PC-3 (cell line): Measurements from ENCODE around the gene KRTAP10-10. TPM values are rescaled to one million over a fixed set of nuclear protein-coding genes. Genes with fewer than 3 reads are reported as not detected.
"Not testable (repeated sequence)": the region's sequence is repeated elsewhere in the genome, so short reads cannot be mapped to it uniquely, and the experiment has no call there.

Experiments used
- ATAC-seq: fragments of 200-7000 bp; cut with Tn5 transposase; 2 replicates; pipeline ENCODE4 v1.9.1; 2020; ENCODE audit warnings: mild to moderate bottlenecking, moderate library complexity
- BruUV-seq: library from RNA; stranded (reverse); fragments of 400-500 nt; replicated peaks from 2 replicates; lab custom pipeline; 2021; lab: Mats Ljungman, UMichigan
- CTCF ChIA-PET: fragments of 300-600 bp; sonication (Branson Sonifier 250); formaldehyde crosslinking; loops from one replicate; lab custom pipeline; 2022; ENCODE audit warnings: antibody characterized with exemption; lab: Charles Lee
- POLR2A ChIA-PET: fragments of 300-600 bp; sonication (Branson Sonifier 250); formaldehyde crosslinking; loops from one replicate; lab custom pipeline; 2022; ENCODE audit warnings: antibody characterized with exemption; ENCODE audit not compliant: unreplicated experiment; lab: Charles Lee
- DNase-seq: peaks from one replicate; pipeline ENCODE4 v3.0.0-alpha.2; 2015
- H2AFZ ChIP-seq: fragments of 300-600 bp; sonication (generic); 2 replicates; pipeline ENCODE4 v1.6.0; 2016; ENCODE audit warnings: antibody characterized with exemption, low read length
- H3F3A ChIP-seq: fragments of 300-600 bp; sonication (generic); one replicate; pipeline ENCODE4 v1.6.0; 2017; ENCODE audit warnings: antibody characterized with exemption, low read length, control low read depth, mild to moderate bottlenecking; ENCODE audit not compliant: unreplicated experiment
- H3K27ac ChIP-seq: fragments of 300-600 bp; sonication (generic); 2 replicates; pipeline ENCODE4 v1.5.1; 2016; ENCODE audit warnings: mild to moderate bottlenecking, low read length
- H3K27me3 ChIP-seq: fragments of 300-600 bp; sonication (generic); 2 replicates; pipeline ENCODE4 v1.6.1; 2016; ENCODE audit warnings: low read length, mixed read lengths
- H3K36me3 ChIP-seq: fragments of 300-600 bp; sonication (generic); 2 replicates; pipeline ENCODE4 v1.6.1; 2016; ENCODE audit warnings: low read depth, mixed run types, low read length, mixed read lengths
- H3K4me1 ChIP-seq: fragments of 300-600 bp; sonication (generic); 2 replicates; pipeline ENCODE4 v1.5.1; 2016; ENCODE audit warnings: low read length; ENCODE audit not compliant: insufficient read depth
- H3K4me2 ChIP-seq: fragments of 300-600 bp; sonication (generic); 2 replicates; pipeline ENCODE4 v1.6.0; 2016; ENCODE audit warnings: low read length
- H3K4me3 ChIP-seq: fragments of 300-600 bp; sonication (generic); 2 replicates; pipeline ENCODE4 v1.5.1; 2016; ENCODE audit warnings: mild to moderate bottlenecking, low read length, mixed read lengths
- H3K79me2 ChIP-seq: fragments of 300-600 bp; sonication (generic); 2 replicates; pipeline ENCODE4 v1.6.1; 2017; ENCODE audit warnings: low read length, mixed read lengths
- H3K9ac ChIP-seq: fragments of 300-600 bp; sonication (generic); 2 replicates; pipeline ENCODE4 v1.6.0; 2016; ENCODE audit warnings: mild to moderate bottlenecking, low read length
- H3K9me2 ChIP-seq: fragments of 300-600 bp; sonication (generic); replicated peaks from 2 replicates; pipeline ENCODE4 v1.6.1; 2016; ENCODE audit warnings: mixed run types, low read length, mixed read lengths
- H3K9me3 ChIP-seq: fragments of 300-600 bp; sonication (generic); 2 replicates; pipeline ENCODE4 v1.6.1; 2016; ENCODE audit warnings: low read length, mixed read lengths
- H4K20me1 ChIP-seq: fragments of 300-600 bp; sonication (generic); 2 replicates; pipeline ENCODE4 v1.6.1; 2016; ENCODE audit warnings: low read length, mixed read lengths
- CTCF ChIP-seq: fragments of 300-600 bp; sonication (generic); conservative IDR thresholded peaks from 2 replicates; pipeline ENCODE4 v1.5.1; 2017; ENCODE audit warnings: antibody characterized with exemption, low read depth, mild to moderate bottlenecking, low read length
- EZH2 ChIP-seq: fragments of 300-600 bp; sonication (generic); IDR thresholded peaks from one replicate; pipeline ENCODE4 v1.6.1; 2017; ENCODE audit warnings: antibody characterized with exemption, mild to moderate bottlenecking, low read length; ENCODE audit not compliant: unreplicated experiment
- EZH2phosphoT487 ChIP-seq: fragments of 300-600 bp; sonication (generic); IDR thresholded peaks from 2 replicates; pipeline ENCODE4 v1.6.1; 2018; ENCODE audit warnings: mild to moderate bottlenecking, antibody characterized with exemption, low read length, borderline replicate concordance
- intact Hi-C: fragments of 100-400 bp; cut with micrococcal nuclease; formaldehyde crosslinking; loops from 2 replicates; pipeline ENCODE4 v1.9.0; 2023
- total RNA-seq: library from RNA; depleted of rRNA; stranded (reverse); fragments of >200 nt; gene quantifications from 2 replicates; pipeline ENCODE4 v1.2.3, GENCODE V29; 2014

KRTAP10-10 gene
- total RNA-seq, 1 experiment from 2014 or later, result not detected

GRCh38 chr21:44626673-44627143 is 10.4 kb upstream of the KRTAP10-10 start, which contains the start of gene KRTAP10-9:
TSS of gene KRTAP10-9 (plus strand) at chr21:44627093. CDS start at chr21:44627172, 79 bp downstream.
- POLR2A ChIA-PET, result no interaction called here
- CTCF ChIA-PET, result no interaction called here
- peaks cover 10% of the 10 kb centered on the region for H3K9me3 ChIP-seq

DNA sequence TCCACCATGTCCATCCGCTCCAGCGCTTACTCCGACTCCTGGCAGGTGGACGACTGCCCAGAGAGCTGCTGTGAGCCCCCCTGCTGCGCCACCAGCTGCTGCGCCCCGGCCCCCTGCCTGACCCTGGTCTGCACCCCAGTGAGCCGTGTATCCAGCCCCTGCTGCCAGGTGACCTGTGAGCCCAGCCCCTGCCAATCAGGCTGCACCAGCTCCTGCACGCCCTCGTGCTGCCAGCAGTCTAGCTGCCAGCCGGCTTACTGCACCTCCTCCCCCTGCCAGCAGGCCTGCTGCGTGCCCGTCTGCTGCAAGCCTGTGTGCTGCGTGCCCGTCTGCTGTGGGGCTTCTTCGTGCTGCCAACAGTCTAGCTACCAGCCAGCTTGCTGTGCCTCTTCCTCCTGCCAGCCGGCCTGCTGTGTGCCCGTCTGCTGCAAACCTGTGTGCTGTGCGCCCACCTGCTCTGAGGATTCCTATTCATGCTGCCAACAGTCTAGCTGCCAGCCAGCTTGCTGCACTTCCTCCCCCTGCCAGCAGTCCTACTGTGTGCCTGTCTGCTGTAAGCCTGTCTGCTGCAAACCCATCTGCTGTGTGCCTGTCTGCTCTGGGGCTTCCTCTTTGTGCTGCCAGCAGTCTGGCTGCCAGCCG is 9.9 kb upstream of the KRTAP10-10 start:
- H3K4me3 ChIP-seq, H3K36me3 ChIP-seq, H3K4me1 ChIP-seq, H3K27me3 ChIP-seq, H3K9me2 ChIP-seq, BruUV-seq, DNase-seq, H3K9ac ChIP-seq, H3K27ac ChIP-seq, ATAC-seq, POLR2A ChIA-PET, H4K20me1 ChIP-seq, intact Hi-C loops, H2AFZ ChIP-seq, H3K4me2 ChIP-seq, H3F3A ChIP-seq, CTCF ChIA-PET, H3K79me2 ChIP-seq: not testable (repeated sequence)
- peaks cover 10% of the 10 kb centered on the region for H3K9me3 ChIP-seq

More at GRCh38 chr21:44626673-44627143, 10.4 kb upstream of the KRTAP10-10 start, which contains the start of gene KRTAP10-9:
- Histone ChIP-seq H2AFZ (no peak within 1 kb of the TSS), H3K27ac (no peak within 1 kb of the TSS), H3K79me2 (no peaks in the 10 kb centered on the region), H3K4me3 (no peak within 1 kb of the TSS), H4K20me1 (no peaks in the 10 kb centered on the region), H3K4me1 (no peaks in the 10 kb centered on the region), H3K4me2 (no peak within 1 kb of the TSS), H3K27me3 (no peaks in the 10 kb centered on the region), H3K9ac (no peak within 1 kb of the TSS), H3K9me2 (no peaks in the 10 kb centered on the region), H3K36me3 (no peaks in the 10 kb centered on the region), H3F3A (no peaks in the 10 kb centered on the region)
- intact Hi-C loops, result no loop called here
- DNase-seq, result no peak
- ATAC-seq, result no peak
- no TSS peak for BruUV-seq
- TF ChIP-seq EZH2phosphoT487 (no peak), CTCF (no peak), EZH2 (no peak)

DNA sequence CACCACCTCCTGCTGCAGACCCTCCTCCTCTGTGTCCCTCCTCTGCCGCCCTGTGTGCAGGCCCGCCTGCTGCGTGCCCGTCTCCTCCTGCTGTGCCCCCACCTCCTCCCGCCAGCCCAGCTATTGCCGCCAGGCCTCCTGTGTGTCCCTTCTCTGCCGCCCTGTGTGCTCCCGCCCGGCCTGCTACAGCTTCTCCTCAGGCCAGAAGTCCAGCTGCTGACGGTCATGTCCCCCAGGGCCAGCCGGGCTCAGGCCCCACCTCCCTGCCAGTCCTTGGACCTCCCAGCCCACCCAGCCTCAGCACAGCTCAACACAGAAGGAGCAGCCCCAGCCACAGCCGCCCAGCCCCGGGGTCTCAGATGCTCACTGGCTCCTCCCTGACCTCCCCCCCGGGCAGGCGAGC is 9.3 kb upstream of the KRTAP10-10 start:
- H3K36me3 ChIP-seq, ATAC-seq, H3F3A ChIP-seq, H3K4me1 ChIP-seq, H3K4me3 ChIP-seq, H2AFZ ChIP-seq, H3K9ac ChIP-seq, H3K27me3 ChIP-seq, BruUV-seq, DNase-seq, H3K9me2 ChIP-seq, intact Hi-C loops, H4K20me1 ChIP-seq, H3K79me2 ChIP-seq, CTCF ChIA-PET, H3K4me2 ChIP-seq, POLR2A ChIA-PET, H3K27ac ChIP-seq: not testable (repeated sequence)
- peaks cover 12% of the 10 kb centered on the region for H3K9me3 ChIP-seq
